GM12878 (cell line): ENCODE results near the gene PRX. TPM values are rescaled to one million over a fixed set of nuclear protein-coding genes. Genes with fewer than 3 reads are reported as not detected.

ENCODE experiments used
- ATAC-seq: fragments of 200-7000 bp; cut with Tn5 transposase; 3 replicates; pipeline ENCODE4 v1.9.1; 2020; ENCODE audit warnings: mild to moderate bottlenecking, moderate library complexity
- BruUV-seq: library from RNA; stranded (reverse); fragments of 400-500 nt; replicated peaks from 2 replicates; lab custom pipeline; 2021; lab: Mats Ljungman, UMichigan
- CTCF ChIA-PET: fragments of 300-600 bp; sonication (Branson Sonifier 250); formaldehyde crosslinking; extraction: SDS; loops from one replicate; lab custom pipeline; 2021; ENCODE audit warnings: inconsistent platforms; lab: Yijun Ruan, JAX
- POLR2A ChIA-PET: fragments of 350-600 bp; formaldehyde crosslinking; extraction: SDS; loops from one replicate; lab custom pipeline; 2021; ENCODE audit warnings: inconsistent platforms; lab: Charles Lee
- RAD21 ChIA-PET: fragments of 300-600 bp; sonication (Branson Sonifier 250); formaldehyde crosslinking; loops from one replicate; lab custom pipeline; 2023; ENCODE audit warnings: antibody characterized with exemption; ENCODE audit not compliant: unreplicated experiment; lab: Charles Lee
- SMC1A ChIA-PET: fragments of 300-600 bp; sonication (Branson Sonifier 250); formaldehyde crosslinking; loops from one replicate; lab custom pipeline; 2023; ENCODE audit not compliant: unreplicated experiment, uncharacterized antibody; lab: Charles Lee
- DNase-seq: peaks from one replicate; pipeline ENCODE4 v3.0.0-alpha.2; 2011; ENCODE audit warnings: low read depth, low spot score
- FAIRE-seq: peaks from 3 replicates; lab custom pipeline; 2011; peaks lifted over from hg19 to GRCh38; lab: Jason Lieb, UNC
- H2AFZ ChIP-seq: 2 replicates; pipeline ENCODE4 v1.6.0; 2011; ENCODE audit warnings: low read depth, low read length, control low read depth; ENCODE audit not compliant: control insufficient read depth
- H3K27ac ChIP-seq: 2 replicates; pipeline ENCODE4 v1.5.1; 2011; ENCODE audit warnings: control low read depth; ENCODE audit not compliant: control insufficient read depth, insufficient read depth
- H3K27me3 ChIP-seq, 2 experiments: replicated peaks in 1 of 2; 2 replicates each; pipeline versions ENCODE4 v1.6.0 to v1.6.1; 2011; ENCODE audit warnings: low read length in 1 of 2; ENCODE audit not compliant: control insufficient read depth in 2 of 2, insufficient read depth in 2 of 2
- H3K36me3 ChIP-seq, 2 experiments: 2 replicates each; pipeline ENCODE4 v1.5.1; 2011; ENCODE audit warnings: low read length in 1 of 2; ENCODE audit not compliant: control insufficient read depth in 2 of 2, insufficient read depth in 2 of 2
- H3K4me1 ChIP-seq: 2 replicates; pipeline ENCODE4 v1.6.1; 2011; ENCODE audit warnings: mild to moderate bottlenecking, low read length, moderate library complexity, mixed read lengths; ENCODE audit not compliant: control insufficient read depth, insufficient read depth
- H3K4me2 ChIP-seq: 2 replicates; pipeline ENCODE4 v1.6.0; 2011; ENCODE audit warnings: control low read depth; ENCODE audit not compliant: control insufficient read depth, insufficient read depth
- H3K4me3 ChIP-seq: fragments of 200-600 bp; sonication (generic); 2 replicates; pipeline ENCODE4 v1.5.1; 2016
- H3K79me2 ChIP-seq: 2 replicates; pipeline ENCODE4 v1.6.0; 2011; ENCODE audit warnings: low read length; ENCODE audit not compliant: control insufficient read depth, insufficient read depth
- H3K9ac ChIP-seq: 2 replicates; pipeline ENCODE4 v1.8.0; 2011; ENCODE audit warnings: low read length, control low read depth, mixed read lengths; ENCODE audit not compliant: control insufficient read depth, insufficient read depth
- H3K9me3 ChIP-seq: replicated peaks from 3 replicates; pipeline ENCODE4 v1.5.1; 2011; ENCODE audit warnings: mild to moderate bottlenecking, low read length; ENCODE audit not compliant: control insufficient read depth, insufficient read depth
- H4K20me1 ChIP-seq: 2 replicates; pipeline ENCODE4 v1.6.0; 2011; ENCODE audit not compliant: control insufficient read depth, insufficient read depth
- ATF7 ChIP-seq: fragments of 450-650 bp; IDR thresholded peaks from 2 replicates; pipeline ENCODE4 v1.6.1; 2016; ENCODE audit warnings: low read depth, mild to moderate bottlenecking
- BHLHE40 ChIP-seq, 2 experiments: fragments of 450-650 bp in 1 of 2; IDR thresholded peaks; 2 replicates each; pipeline ENCODE4 v1.6.1; 2011 to 2017; ENCODE audit warnings: low read depth in 2 of 2, borderline replicate concordance in 1 of 2, improper control_type of control experiment in 1 of 2, low read length in 1 of 2, mild to moderate bottlenecking in 1 of 2
- BRCA1 ChIP-seq: IDR thresholded peaks from 2 replicates; pipeline ENCODE4 v1.6.1; 2011; ENCODE audit warnings: low read depth, low read length, improper control_type of control experiment
- EGR1 ChIP-seq, 2 experiments: IDR thresholded peaks; 1 replicate in 1 of 2; 2 replicates in 1 of 2; pipeline ENCODE4 v1.6.1; 2011 to 2012; ENCODE audit warnings: low read depth in 2 of 2, low read length in 2 of 2, borderline replicate concordance in 1 of 2, mild to moderate bottlenecking in 1 of 2, moderate library complexity in 1 of 2
- HCFC1 ChIP-seq: fragments of 150-350 bp; IDR thresholded peaks from 2 replicates; pipeline ENCODE4 v1.6.1; 2014; ENCODE audit warnings: low read length
- HDGF ChIP-seq: fragments of 450-650 bp; IDR thresholded peaks from 2 replicates; pipeline ENCODE4 v1.6.1; 2016; ENCODE audit warnings: antibody characterized with exemption
- KAT2A ChIP-seq: conservative IDR thresholded peaks from 2 replicates; pipeline ENCODE4 v1.6.1; 2011; ENCODE audit warnings: low read depth, low read length; ENCODE audit not compliant: control insufficient read depth
- MLLT1 ChIP-seq: fragments of 450-650 bp; IDR thresholded peaks from 2 replicates; pipeline ENCODE4 v1.6.1; 2016; ENCODE audit warnings: mild to moderate bottlenecking
- MTA2 ChIP-seq: fragments of 450-650 bp; IDR thresholded peaks from 2 replicates; pipeline ENCODE4 v1.6.1; 2016; ENCODE audit warnings: low read depth, mild to moderate bottlenecking, moderate library complexity
- PAX8 ChIP-seq: fragments of 450-650 bp; IDR thresholded peaks from 2 replicates; pipeline ENCODE4 v1.6.1; 2017; ENCODE audit warnings: mild to moderate bottlenecking, moderate library complexity
- POLR2AphosphoS5 ChIP-seq: IDR thresholded peaks from 2 replicates; pipeline ENCODE4 v1.6.1; 2011; ENCODE audit warnings: mild to moderate bottlenecking, low read length, inconsistent platforms
- RBBP5 ChIP-seq: fragments of 200-600 bp; sonication (generic); conservative IDR thresholded peaks from 2 replicates; pipeline ENCODE4 v1.6.1; 2016
- RELB ChIP-seq: fragments of 450-650 bp; IDR thresholded peaks from 2 replicates; pipeline ENCODE4 v1.6.1; 2017; ENCODE audit warnings: low read depth, mild to moderate bottlenecking, moderate library complexity
- RUNX3 ChIP-seq: IDR thresholded peaks from 2 replicates; pipeline ENCODE4 v1.6.1; 2012; ENCODE audit warnings: low read length, inconsistent platforms
- SIX5 ChIP-seq: IDR thresholded peaks from 2 replicates; pipeline ENCODE4 v1.6.1; 2011; ENCODE audit warnings: mild to moderate bottlenecking, low read depth, low read length, moderate library complexity; ENCODE audit not compliant: severe bottlenecking
- SMAD1 ChIP-seq: fragments of 450-650 bp; IDR thresholded peaks from 2 replicates; pipeline ENCODE4 v1.6.1; 2018; ENCODE audit warnings: mild to moderate bottlenecking, low read depth; ENCODE audit not compliant: partially characterized antibody
- SUPT20H ChIP-seq: IDR thresholded peaks from 2 replicates; pipeline ENCODE4 v1.6.1; 2011; ENCODE audit warnings: low read depth, mild to moderate bottlenecking, low read length, moderate library complexity, borderline replicate concordance; ENCODE audit not compliant: control insufficient read depth
- ZNF217 ChIP-seq: fragments of 450-650 bp; IDR thresholded peaks from 2 replicates; pipeline ENCODE4 v1.6.1; 2017; ENCODE audit warnings: antibody characterized with exemption, mild to moderate bottlenecking
- whole genome bisulfite sequencing: methylation state at CpG from one replicate; pipeline ENCODE4 v1.1.6; 2016; ENCODE audit warnings: low lambda C conversion rate; ENCODE audit not compliant: insufficient replicate concordance, insufficient coverage; ENCODE audit errors: missing lambda C conversion rate; 5-methylcytosine and 5-hydroxymethylcytosine counted together
- in situ Hi-C: fragments of 300-500 bp; cut with MboI; formaldehyde crosslinking; loops from 9 replicates; pipeline ENCODE4 v1.14.3; 2018; ENCODE audit warnings: mixed read lengths
- intact Hi-C: fragments of 100-400 bp; cut with micrococcal nuclease; formaldehyde crosslinking; loops from one replicate; pipeline ENCODE4 v1.14.2; 2022; ENCODE audit not compliant: unreplicated experiment
- polyA plus RNA-seq, 11 experiments: library from polyadenylated mRNA; depleted of rRNA in 4 of 11; unstranded in 6 of 11; stranded (reverse) in 5 of 11; fragments of >200 nt; fragmentation: Nextera tagmentation in 4 of 11; fragmentation: Illumina TruSeq in 1 of 11; extraction: Ambion mirVana in 4 of 11; extraction: Trizol in 1 of 11; gene quantifications; 1 replicate in 1 of 11; 2 replicates in 10 of 11; pipeline versions ENCODE4 v1.2.1 to v1.2.3, GENCODE V29; 2011 to 2016; ENCODE audit warnings: inconsistent platforms in 2 of 11, missing spikeins in 2 of 11, low read depth in 1 of 11
- total RNA-seq, 4 experiments: library from RNA; depleted of rRNA in 3 of 4; stranded (reverse); fragments of >200 nt in 3 of 4; fragmentation: Illumina TruSeq in 1 of 4; extraction: Trizol in 1 of 4; gene quantifications; 2 replicates each; pipeline versions ENCODE4 v1.2.1 to v1.2.3, GENCODE V29; 2013 to 2021

The PRX gene
- total and polyA plus RNA-seq, 10 of the 15 experiments (the other 5 are each of a cell fraction or from before 2014, with no cell fraction given) = 0.02 to 1.4 (median 0.54) TPM; not detected in 1

- BruUV-seq = no TSS peak
- peak overlapping the region; percentile 97 for H3K4me3 ChIP-seq
- H3K9ac ChIP-seq = peak overlapping the region; percentile 74
- CTCF ChIA-PET = interaction anchor here (1.1 to 7.1 kb wide), 8 partner anchors 10 to 181 kb away, joined by 3 to 67 read pairs (median 6); partner anchors contain the start of gene BLVRB
- peak overlapping the region; percentile 75 for H3K4me2 ChIP-seq
- in situ Hi-C loops = no loop called here
- RAD21 ChIA-PET = interaction anchor here (0.7 to 1.8 kb wide), 5 partner anchors 11 to 120 kb away, joined by 3 to 9 read pairs (median 4); partner anchors contain the start of genes PLD3 and SERTAD3
- POLR2A ChIA-PET = interaction anchor here (0.7 to 5.5 kb wide), 8 partner anchors 9 to 68 kb away, joined by 3 to 55 read pairs (median 4); partner anchors contain the start of gene SERTAD3
- SMC1A ChIA-PET = interaction anchor here (1.0 to 1.6 kb wide), 4 partner anchors 9 to 19 kb away, joined by 3 to 6 read pairs (median 6); partner anchors contain the start of gene SERTAD3
- ATAC-seq (no peak), DNase-seq (no peak), FAIRE-seq (peak; percentile 84)
- WGBS = 2% methylated on average over 26 of the region's 28 CpGs
- H3K79me2 ChIP-seq = peaks cover 27% of the 10 kb centered on the region
- H3K9me3 ChIP-seq = no peaks in the 10 kb centered on the region
- peak overlapping the region; percentile 84 for H3K27ac ChIP-seq
- intact Hi-C loops = loop anchor here (1.0 kb wide), 1 partner anchor 19 kb away; the partner anchor contains the start of gene SERTAD3
- no peaks in the 10 kb centered on the region for H3K27me3 ChIP-seq
- peaks cover 0 to 6% of the 10 kb centered on the region in 2 experiments; a peak in 2 of 4 replicates for H3K36me3 ChIP-seq
- H3K4me1 ChIP-seq = no peaks in the 10 kb centered on the region
- H4K20me1 ChIP-seq = no peaks in the 10 kb centered on the region
- peak overlapping the region; percentile 49 for H2AFZ ChIP-seq
- no peak for TF ChIP-seq HCFC1
- no peak for TF ChIP-seq SIX5
- no peak for TF ChIP-seq KAT2A
- TF ChIP-seq MTA2 = peak; percentile 29; the same call in 1 of the 2 replicates
- no peak for TF ChIP-seq PAX8
- peak; percentile 40; the same call in 1 of the 2 replicates for TF ChIP-seq RELB
- peak; percentile 76; the same call in 1 of the 2 replicates for TF ChIP-seq HDGF
- TF ChIP-seq RBBP5 = no peak
- no peak for TF ChIP-seq EGR1 (IDR thresholded peaks at IDR 0.05; ENCODE audit: borderline replicate concordance in 1 of 2, low read depth in 2 of 2, low read length in 2 of 2)
- TF ChIP-seq SUPT20H = no peak
- TF ChIP-seq MLLT1 = peak; percentile 49
- TF ChIP-seq ATF7 = no peak
- TF ChIP-seq RUNX3 = peak; percentile 64
- peak; percentile 40 for TF ChIP-seq SMAD1
- no peak for TF ChIP-seq ZNF217
- no peak for TF ChIP-seq BRCA1
- no peak for TF ChIP-seq BHLHE40 (IDR thresholded peaks at IDR 0.05; ENCODE audit: borderline replicate concordance in 1 of 2, low read depth in 2 of 2, low read length in 1 of 2)
- peak; percentile 20; the same call in 1 of the 2 replicates for TF ChIP-seq POLR2AphosphoS5
These were observed 11.7 kb upstream of the PRX start for GRCh38 chr19:40424637-40425449.
